NB4 (cell line): ENCODE data around the gene MFAP1.
A peak's percentile ranks its signal among the peaks of the same experiment; 100 is the strongest.
"Not testable (repeated sequence)": the region's sequence is repeated elsewhere in the genome, so short reads cannot be mapped to it uniquely, and the experiment has no call there.

Source experiments
- DNase-seq: peaks from one replicate; pipeline ENCODE4 v3.0.0; 2010; ENCODE audit warnings: low read depth
- H3K4me3 ChIP-seq: one replicate; pipeline ENCODE4 v1.5.1; 2011; ENCODE audit warnings: mild to moderate bottlenecking, low read depth, low read length, moderate library complexity
- CTCF ChIP-seq: IDR thresholded peaks from one replicate; pipeline ENCODE4 v1.5.1; 2012; ENCODE audit warnings: low read depth, low read length
- MAX ChIP-seq: IDR thresholded peaks from 2 replicates; pipeline ENCODE4 v1.6.1; 2011; ENCODE audit warnings: low read depth, low read length
- MYC ChIP-seq: IDR thresholded peaks from 2 replicates; pipeline ENCODE4 v1.6.1; 2011; ENCODE audit warnings: low read depth, low read length
- POLR2A ChIP-seq: IDR thresholded peaks from 2 replicates; pipeline ENCODE4 v1.6.1; 2011; ENCODE audit warnings: mild to moderate bottlenecking; ENCODE audit not compliant: insufficient read length; ENCODE audit errors: extremely low read depth

Gene MFAP1

GRCh38 chr15:43867096-43867495, 42.6 kb upstream of the MFAP1 start:
- no peak for TF ChIP-seq CTCF
- TF ChIP-seq MAX, result no peak
- no peak for TF ChIP-seq MYC
- no peak for TF ChIP-seq POLR2A
- H3K4me3 ChIP-seq, result no peak overlapping the region
- no peak for DNase-seq

GRCh38 chr15:43866636-43867035, 42.1 kb upstream of the MFAP1 start:
- DNase-seq, H3K4me3 ChIP-seq: not testable (repeated sequence)

- TF ChIP-seq CTCF (no peak), POLR2A (no peak), MAX (no peak), MYC (no peak)
- no peak for DNase-seq
- H3K4me3 ChIP-seq, result no peak overlapping the region
Observed at GRCh38 chr15:43859546-43859945, 35.1 kb upstream of the MFAP1 start.

GRCh38 chr15:43854801-43855200, 30.3 kb upstream of the MFAP1 start:
- H3K4me3 ChIP-seq, result no peak overlapping the region
- TF ChIP-seq MAX (no peak), POLR2A (no peak), CTCF (no peak), MYC (no peak)
- peak; percentile 31 for DNase-seq

GRCh38 chr15:43852607-43853006, 28.1 kb upstream of the MFAP1 start:
- no peak for TF ChIP-seq MAX
- no peak for TF ChIP-seq CTCF
- TF ChIP-seq MYC, result no peak
- no peak for TF ChIP-seq POLR2A
- DNase-seq, result no peak
- no peak overlapping the region for H3K4me3 ChIP-seq

- no peak for TF ChIP-seq POLR2A
- TF ChIP-seq MAX, result no peak
- no peak for TF ChIP-seq CTCF
- no peak for TF ChIP-seq MYC
- H3K4me3 ChIP-seq, result no peak overlapping the region
- no peak for DNase-seq
Observed at GRCh38 chr15:43851251-43851650, 26.8 kb upstream of the MFAP1 start.
